Brain microvascular endothelial cell (primary cell): ENCODE measurements around the gene OR4Q2.

Experiments used
- DNase-seq: peaks from one replicate; pipeline ENCODE4 v3.0.0-alpha.2; 2020
- H3K27ac ChIP-seq: fragments of 250-450 bp; sonication (Bioruptor Pico); 2 replicates; pipeline ENCODE4 v1.5.1; 2020; ENCODE audit warnings: mild to moderate bottlenecking, moderate library complexity
- H3K27me3 ChIP-seq: fragments of 250-450 bp; sonication (Bioruptor Pico); replicated peaks from 2 replicates; pipeline ENCODE4 v1.5.1; 2020; ENCODE audit warnings: mild to moderate bottlenecking
- H3K36me3 ChIP-seq: fragments of 250-450 bp; sonication (Bioruptor Pico); replicated peaks from 2 replicates; pipeline ENCODE4 v1.5.1; 2020; ENCODE audit warnings: mild to moderate bottlenecking
- H3K4me3 ChIP-seq: 2 replicates; pipeline ENCODE4 v1.5.1; 2011; ENCODE audit warnings: low read depth, mild to moderate bottlenecking, control low read depth, low read length, moderate library complexity
- CTCF ChIP-seq: IDR thresholded peaks from 2 replicates; pipeline ENCODE4 v1.5.1; 2011; ENCODE audit warnings: low read depth, mild to moderate bottlenecking, moderate library complexity, low read length, control low read depth, inconsistent platforms; ENCODE audit errors: missing control alignments
- in situ Hi-C: cut with HindIII; loops from 2 replicates; pipeline ENCODE4 v1.10.0; 2017; ENCODE audit warnings: low sequenced_read_pairs, low pct_ligation_motif_present

The OR4Q2 gene

GRCh38 chr14:20048202-20048601 is 46.2 kb downstream of the OR4Q2 start:
- no peaks in the 10 kb centered on the region for H3K36me3 ChIP-seq
- TF ChIP-seq CTCF: no peak
- no peak overlapping the region for H3K4me3 ChIP-seq
- H3K27me3 ChIP-seq: no peaks in the 10 kb centered on the region
- H3K27ac ChIP-seq: no peak overlapping the region
- DNase-seq: no peak
- in situ Hi-C loops: no loop called here
